ENCODE measurements around the gene SLC25A53.

Gene SLC25A53

GRCh38 chrX:104156630-104157529 lies at the start of gene SLC25A53:
TSS of gene SLC25A53 (minus strand) at chrX:104157009. CDS start at chrX:104105257, 51,752 bp downstream.
- DNase-seq = peak; percentile 99

GRCh38 chrX:104205548-104205947 lies 48.7 kb upstream of the SLC25A53 start:
- no peak for DNase-seq

- no peak for DNase-seq
Observed at GRCh38 chrX:104195489-104196084, 38.8 kb upstream of the SLC25A53 start.

GRCh38 chrX:104195013-104195412 lies 38.2 kb upstream of the SLC25A53 start:
- DNase-seq = no peak

- no peak for DNase-seq
Observed at GRCh38 chrX:104193485-104193884, 36.7 kb upstream of the SLC25A53 start.

GRCh38 chrX:104189837-104190236 lies 33.0 kb upstream of the SLC25A53 start:
- DNase-seq = no peak

GRCh38 chrX:104187931-104188330 lies 31.1 kb upstream of the SLC25A53 start:
- no peak for DNase-seq

- no peak for DNase-seq
Observed at GRCh38 chrX:104183685-104184084, 26.9 kb upstream of the SLC25A53 start.

- DNase-seq = no peak
Observed at GRCh38 chrX:104173841-104174240, 17.0 kb upstream of the SLC25A53 start.

GRCh38 chrX:104172788-104173187 lies 16.0 kb upstream of the SLC25A53 start:
- no peak for DNase-seq

- no peak for DNase-seq
Observed at GRCh38 chrX:104172121-104172520, 15.3 kb upstream of the SLC25A53 start.

- no peak for DNase-seq
Observed at GRCh38 chrX:104168127-104168526, 11.3 kb upstream of the SLC25A53 start.

GRCh38 chrX:104166735-104167436 lies 10.1 kb upstream of the SLC25A53 start:
- DNase-seq = no peak

- peak; percentile 97 for DNase-seq
Observed at GRCh38 chrX:104165894-104166734, 9.3 kb upstream of the SLC25A53 start, which contains the start of gene FAM199X. TSS of gene FAM199X (plus strand) at chrX:104166453. CDS start at chrX:104166786, 333 bp downstream.

- DNase-seq = no peak
Observed at GRCh38 chrX:104151037-104151436, 5.8 kb downstream of the SLC25A53 start.

GRCh38 chrX:104141087-104141760 lies 15.6 kb downstream of the SLC25A53 start:
- DNase-seq = no peak

GRCh38 chrX:104137496-104137895 lies 19.3 kb downstream of the SLC25A53 start:
- peak; percentile 12 for DNase-seq

GRCh38 chrX:104136241-104137019 lies 20.4 kb downstream of the SLC25A53 start:
- peak; percentile 93 for DNase-seq

GRCh38 chrX:104135677-104136076 lies 21.1 kb downstream of the SLC25A53 start:
- no peak for DNase-seq

GRCh38 chrX:104134583-104135261 lies 22.1 kb downstream of the SLC25A53 start:
- no peak for DNase-seq
